Iris pigment epithelial cell (primary cell): ENCODE results near the gene SEMA7A.

Source experiments
- DNase-seq: peaks from one replicate; pipeline ENCODE4 v3.0.0-alpha.2; 2011; ENCODE audit warnings: low read depth

SEMA7A gene

DNA sequence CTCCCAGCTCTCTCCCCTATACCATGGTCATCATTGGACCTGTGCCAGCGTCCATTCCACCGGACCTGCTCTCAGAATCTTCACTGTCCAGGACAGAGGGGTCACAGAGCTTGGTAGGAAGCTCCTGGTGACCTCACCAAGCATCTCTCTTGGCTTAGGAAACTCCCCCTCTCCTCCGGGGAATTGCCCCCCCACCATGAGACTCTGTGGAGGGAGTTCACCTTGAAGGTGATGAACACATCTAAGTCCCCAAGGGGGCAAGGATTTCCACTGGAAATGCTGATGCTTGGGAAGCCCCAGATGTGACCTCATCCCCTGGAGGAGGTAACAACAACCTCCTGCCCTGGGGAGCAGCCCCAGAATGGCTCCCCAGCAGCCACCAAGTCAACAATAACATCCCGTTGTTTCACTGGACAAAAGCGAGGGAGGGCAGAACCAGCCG lies 3.2 kb downstream of the SEMA7A start:
- no peak for DNase-seq

DNA sequence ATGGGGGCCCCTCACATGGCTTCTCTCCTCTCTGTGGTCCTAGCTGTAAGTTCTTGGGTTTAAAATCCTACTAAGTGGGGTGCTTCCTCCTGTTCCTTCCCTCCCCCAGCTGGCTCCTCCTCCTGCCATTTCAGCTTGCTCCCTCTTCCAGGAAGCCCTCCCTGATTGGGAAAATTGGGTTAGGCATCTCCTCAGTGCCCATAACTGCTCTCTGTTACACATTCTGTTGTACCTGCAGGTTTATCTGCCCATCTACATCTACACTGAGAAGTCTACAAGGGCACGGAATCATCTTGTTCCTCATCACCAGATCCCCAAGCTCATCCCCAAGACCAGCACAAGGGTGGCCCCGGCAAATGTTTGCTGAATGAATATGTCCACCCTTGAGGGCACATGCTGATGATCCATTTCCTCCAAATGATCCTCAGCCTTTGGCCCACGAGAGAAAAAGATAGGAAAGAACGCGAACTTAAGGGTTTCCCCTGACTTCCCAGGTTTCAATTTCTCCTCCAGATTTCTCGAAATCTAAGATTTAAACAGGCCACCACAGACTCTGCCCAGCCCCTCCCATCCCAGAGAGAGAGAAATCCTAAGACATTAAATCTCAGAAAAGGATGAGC lies 3.9 kb downstream of the SEMA7A start:
- DNase-seq, result no peak

- DNase-seq, result no peak
Measured at GRCh38 chr15:74428970-74429780, 4.6 kb downstream of the SEMA7A start.

DNA sequence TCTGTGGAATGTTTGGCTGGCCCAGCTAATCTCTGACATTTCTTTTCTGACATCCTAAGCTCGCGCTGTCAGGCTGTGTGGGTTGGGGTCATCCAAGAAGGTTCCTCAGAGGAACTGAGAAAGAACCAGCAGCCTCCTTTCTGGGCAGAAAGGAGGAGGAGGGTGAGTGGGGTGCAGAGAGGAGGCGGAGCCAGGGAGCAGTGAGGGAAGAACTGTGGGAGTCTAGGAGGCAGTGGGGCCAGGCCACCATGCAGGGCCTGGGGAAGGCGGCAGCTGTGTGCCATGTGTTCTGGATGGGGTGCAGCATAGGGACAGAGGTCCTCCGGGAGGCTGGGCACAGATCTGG lies 5.3 kb downstream of the SEMA7A start:
- no peak for DNase-seq

- DNase-seq, result no peak
Measured at GRCh38 chr15:74427607-74428441, 5.9 kb downstream of the SEMA7A start.

DNA sequence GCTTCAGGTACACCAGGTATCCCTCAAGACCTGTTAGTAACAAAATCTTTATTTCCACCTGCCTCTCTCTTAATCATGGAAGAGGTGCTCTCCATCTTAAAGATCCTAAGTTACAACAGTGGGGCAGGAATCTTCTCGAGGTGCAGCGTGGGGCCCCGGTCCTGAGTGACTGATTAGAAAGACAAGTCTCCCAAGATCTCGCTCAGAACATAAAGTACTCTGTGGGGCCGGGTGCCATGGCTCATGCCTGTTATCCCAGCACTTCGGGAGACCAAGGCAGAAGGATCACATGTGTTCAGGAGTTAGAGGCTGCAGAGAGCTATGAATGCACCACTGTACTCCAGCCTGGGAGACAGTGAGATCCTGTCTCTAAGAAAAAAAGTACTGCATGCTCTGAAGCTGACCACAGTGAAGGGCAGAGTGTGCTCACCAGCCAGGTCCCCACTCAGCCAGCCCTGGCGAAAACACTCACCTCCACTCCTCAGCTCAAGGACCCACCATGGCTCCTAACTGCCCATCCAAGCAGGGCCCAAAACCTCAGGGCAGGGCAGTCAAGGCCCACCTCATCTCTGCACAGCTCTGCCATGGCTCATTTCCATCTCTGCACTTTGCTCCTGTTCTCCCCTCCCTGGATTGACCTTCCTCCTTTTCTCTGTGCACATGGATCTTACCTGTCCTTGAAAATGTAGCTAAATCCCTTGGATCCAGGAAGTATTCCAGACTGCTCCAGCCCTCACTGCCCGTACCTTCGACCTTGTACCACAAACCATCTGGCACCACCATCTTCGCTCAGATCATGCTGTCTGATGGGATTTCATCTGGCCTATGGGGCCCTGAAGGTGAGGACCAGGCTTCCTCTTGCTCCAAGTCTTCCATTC lies 7.1 kb downstream of the SEMA7A start:
- DNase-seq, result no peak

DNA sequence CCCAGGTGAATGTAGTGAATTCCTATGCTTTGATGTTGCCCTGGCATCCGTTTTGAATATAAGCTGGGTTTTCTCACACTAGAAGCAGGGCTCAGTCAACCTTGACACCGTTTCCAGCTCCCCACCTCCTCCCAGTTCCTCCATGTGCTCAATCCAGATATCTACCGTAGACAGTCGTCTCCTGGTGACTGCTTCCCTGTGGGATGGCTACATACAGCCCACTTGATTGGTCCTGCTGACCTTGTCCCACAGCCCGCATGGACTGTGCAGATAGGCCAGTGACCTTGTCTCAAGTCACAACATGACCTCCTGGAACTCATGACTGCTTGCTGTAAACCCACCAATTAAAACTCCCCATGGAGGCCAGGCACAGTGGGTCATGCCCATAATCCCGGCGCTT lies 8.1 kb downstream of the SEMA7A start:
- DNase-seq, result no peak

DNA sequence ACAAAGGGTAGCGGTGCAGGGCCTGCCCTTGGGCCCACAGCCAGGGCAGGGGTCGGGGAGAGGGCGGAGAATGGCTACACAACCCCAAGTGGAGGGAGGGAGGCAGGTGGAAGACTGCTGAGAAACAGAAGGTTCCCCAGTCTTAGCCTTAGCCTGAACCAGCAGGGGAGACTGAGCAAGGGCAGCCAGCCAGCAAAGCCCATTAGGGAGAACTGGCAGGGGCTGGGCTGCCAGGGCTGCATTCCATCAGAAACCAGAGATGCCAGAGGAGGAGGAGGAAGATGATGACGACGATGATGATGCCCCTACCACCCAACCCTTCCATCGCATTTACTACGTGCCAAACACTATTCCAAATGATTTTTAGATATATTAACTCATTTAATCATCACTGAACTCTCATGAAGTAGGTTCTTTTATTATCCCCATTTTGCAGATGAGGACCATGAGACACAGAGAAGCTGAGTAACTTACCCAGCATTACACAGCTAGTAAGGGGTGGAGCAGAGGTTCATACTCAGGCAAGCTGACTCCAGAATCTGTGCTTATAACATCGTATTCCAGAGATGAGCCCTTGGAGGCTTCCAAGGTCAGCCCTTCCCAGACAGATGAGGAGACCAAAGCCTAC lies 8.7 kb downstream of the SEMA7A start:
- no peak for DNase-seq

GRCh38 chr15:74423431-74424257 lies 10.1 kb downstream of the SEMA7A start:
- DNase-seq, result no peak

DNA sequence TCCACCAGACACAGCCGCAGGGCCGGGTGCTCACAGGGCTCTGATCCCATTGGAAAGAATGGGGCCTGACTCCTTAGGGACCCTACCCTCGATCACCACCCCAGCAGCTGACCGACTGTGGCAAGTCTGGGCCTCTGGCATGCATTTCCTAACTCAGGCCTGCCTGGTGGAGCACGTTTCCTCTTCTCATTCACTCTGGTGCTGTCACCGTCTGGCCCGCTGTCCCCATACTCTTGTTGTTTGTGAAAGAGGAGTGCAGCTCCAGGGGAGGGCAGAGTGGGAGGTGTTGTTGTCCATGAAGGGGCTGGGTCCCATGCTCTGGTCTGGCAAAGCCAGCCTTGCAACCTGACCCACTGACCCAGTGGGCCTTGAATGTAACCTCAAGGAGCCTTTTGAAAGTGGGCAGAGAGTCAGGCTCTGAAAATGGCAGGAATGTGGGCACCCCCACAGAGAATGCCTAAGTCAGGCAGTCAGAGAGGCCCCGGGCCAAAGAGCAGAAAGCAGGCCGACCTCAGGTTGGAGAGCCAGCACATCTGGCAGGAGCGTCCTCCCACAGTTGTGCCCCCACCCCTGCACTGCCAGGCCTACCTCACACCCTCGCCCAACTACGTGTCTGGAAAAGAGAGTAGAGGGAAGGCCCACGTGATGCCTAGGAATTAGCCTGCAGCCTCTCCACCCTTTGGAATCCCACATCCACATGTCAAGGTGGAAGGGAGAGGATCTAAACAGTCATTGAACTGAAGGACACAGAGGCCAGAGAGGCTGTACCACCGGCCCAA lies 10.9 kb downstream of the SEMA7A start:
- DNase-seq, result peak; percentile 37

DNA sequence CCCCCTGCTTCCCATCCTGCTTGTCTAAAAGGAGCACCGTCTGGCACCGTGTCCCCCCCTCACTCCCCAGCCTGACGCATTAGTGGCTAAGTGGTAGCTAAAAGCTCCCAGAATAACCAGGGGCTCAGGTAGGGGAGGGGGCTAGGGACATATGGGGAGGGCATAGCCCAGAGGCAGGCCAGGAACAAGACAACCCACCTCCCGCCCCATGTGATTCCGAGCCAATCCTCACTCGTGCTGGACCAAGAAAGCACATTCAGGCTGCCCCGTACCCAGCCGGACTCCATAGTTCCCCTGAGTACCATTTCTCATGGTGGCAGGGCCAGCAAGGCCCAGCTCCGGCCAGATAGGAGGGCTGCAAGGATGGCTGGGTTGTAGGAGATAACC lies 11.5 kb downstream of the SEMA7A start:
- DNase-seq, result no peak

GRCh38 chr15:74421302-74422245 lies 12.2 kb downstream of the SEMA7A start:
- DNase-seq, result no peak

DNA sequence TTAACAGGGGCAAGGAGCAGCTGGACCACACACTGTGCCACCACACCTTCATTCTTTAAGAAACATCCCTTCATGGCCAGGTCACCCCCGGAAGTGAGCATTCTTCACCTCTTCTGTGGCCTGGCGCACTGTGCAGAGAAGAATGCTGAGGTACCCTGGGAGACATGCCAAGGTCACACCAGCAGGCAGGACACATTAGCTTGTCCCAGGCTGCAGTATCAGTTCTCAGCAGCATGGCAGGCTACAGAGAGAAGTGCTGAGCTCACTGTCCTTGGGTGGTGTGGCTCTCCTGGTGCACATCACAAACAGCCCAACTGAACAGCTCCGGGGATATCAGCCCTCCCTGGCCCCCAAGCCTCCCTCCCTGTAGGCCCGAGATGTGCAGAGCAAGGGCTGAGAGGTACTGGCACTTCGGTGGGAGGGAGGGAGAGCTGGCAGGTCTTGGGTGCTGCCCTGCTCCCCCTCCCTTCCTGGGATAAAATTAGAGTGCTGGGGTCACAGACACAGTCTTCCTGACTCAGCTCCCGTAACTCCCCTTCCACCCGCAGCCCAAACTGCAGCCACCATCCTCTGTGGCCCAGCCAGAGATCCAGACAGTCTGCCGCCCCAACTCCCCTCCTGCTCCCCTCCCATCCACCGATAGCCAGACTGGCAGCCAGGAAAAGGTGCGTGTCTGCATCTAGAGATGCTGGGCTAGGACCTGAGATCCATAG lies 13.4 kb downstream of the SEMA7A start:
- DNase-seq, result no peak

GRCh38 chr15:74419432-74419831 lies 14.3 kb downstream of the SEMA7A start:
- no peak for DNase-seq

DNA sequence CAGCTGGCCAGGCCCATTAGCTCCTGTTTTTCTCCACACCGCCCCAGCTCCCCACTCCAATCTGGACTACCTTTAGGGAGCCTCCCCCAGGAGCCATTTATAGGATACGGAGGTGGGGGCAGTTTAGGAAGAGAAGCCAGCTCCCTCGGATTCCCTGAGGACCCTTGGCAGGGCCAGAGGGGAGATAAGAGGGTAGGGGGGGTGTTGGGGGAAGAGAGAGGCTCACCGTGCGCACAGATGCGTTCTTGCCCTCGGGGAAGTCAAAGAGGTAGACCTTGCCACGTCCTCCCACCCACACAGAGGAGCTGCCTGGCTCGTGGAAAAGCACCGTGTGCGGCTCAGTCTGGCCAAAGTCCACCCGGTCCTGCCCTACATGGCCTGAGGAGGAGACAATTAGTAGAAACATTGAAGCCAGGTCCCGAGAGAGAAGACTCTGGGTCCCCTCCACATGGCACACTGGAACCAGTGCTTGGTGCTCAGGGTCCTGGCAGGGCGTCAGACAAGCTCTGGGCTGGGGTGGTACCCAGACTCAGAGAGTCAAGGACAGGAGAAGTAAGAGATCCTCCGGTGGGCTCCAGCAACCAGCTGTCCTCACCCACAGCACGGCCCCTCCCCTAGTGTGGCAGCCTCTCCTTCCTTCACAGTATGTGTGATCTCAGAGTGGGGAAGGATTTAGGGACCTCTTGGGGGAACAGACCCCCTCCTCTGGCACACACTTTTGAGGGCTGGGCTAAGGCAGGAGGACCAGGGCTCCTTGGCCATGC lies 15.0 kb downstream of the SEMA7A start:
- no peak for DNase-seq

- DNase-seq, result no peak
Measured at GRCh38 chr15:74417670-74418069, 16.1 kb downstream of the SEMA7A start.

- DNase-seq, result peak; percentile 33
Measured at GRCh38 chr15:74417225-74417624, 16.5 kb downstream of the SEMA7A start.
